Endodermal cell (in vitro differentiated cells): Measurements from ENCODE around the gene NCOA5. TPM values are rescaled to one million over a fixed set of nuclear protein-coding genes. Genes with fewer than 3 reads are reported as not detected.

ENCODE experiments used
- DNase-seq: peaks from one replicate; pipeline ENCODE4 v3.0.0-alpha.2; 2017
- H3K27ac ChIP-seq: 2 replicates; pipeline ENCODE4 v1.5.1; 2013; ENCODE audit warnings: mild to moderate bottlenecking, low read depth, low read length, moderate library complexity
- H3K27me3 ChIP-seq: 2 replicates; pipeline ENCODE4 v1.6.1; 2013; ENCODE audit warnings: mild to moderate bottlenecking, low read length, moderate library complexity; ENCODE audit not compliant: insufficient read depth, control insufficient read depth, poor library complexity, severe bottlenecking
- H3K36me3 ChIP-seq: 2 replicates; pipeline ENCODE4 v1.7.0; 2013; ENCODE audit warnings: mild to moderate bottlenecking, low read length, moderate library complexity; ENCODE audit not compliant: control insufficient read depth, insufficient read depth
- H3K4me1 ChIP-seq: one replicate; pipeline ENCODE4 v1.7.0; 2013; ENCODE audit warnings: low read length; ENCODE audit not compliant: control insufficient read depth, insufficient read depth
- H3K4me3 ChIP-seq: 2 replicates; pipeline ENCODE4 v1.5.1; 2013; ENCODE audit warnings: mild to moderate bottlenecking, low read length, moderate library complexity
- H3K9ac ChIP-seq: 2 replicates; pipeline ENCODE4 v1.6.1; 2013; ENCODE audit warnings: mild to moderate bottlenecking, low read length, moderate library complexity; ENCODE audit not compliant: poor library complexity, severe bottlenecking; ENCODE audit errors: extremely low read depth
- H3K9me3 ChIP-seq: 2 replicates; pipeline ENCODE4 v1.6.1; 2013; ENCODE audit warnings: mild to moderate bottlenecking, low read length, moderate library complexity; ENCODE audit not compliant: control insufficient read depth
- H3K27ac Mint-ChIP-seq: 2 replicates; pipeline ENCODE4 v1.8.0; 2020; ENCODE audit warnings: mixed read lengths
- H3K27me3 Mint-ChIP-seq: 2 replicates; pipeline ENCODE4 v1.8.0; 2021; ENCODE audit warnings: mild to moderate bottlenecking, mixed read lengths; ENCODE audit not compliant: insufficient read depth
- H3K36me3 Mint-ChIP-seq: 2 replicates; pipeline ENCODE4 v1.8.0; 2020; ENCODE audit warnings: low read depth, mixed read lengths
- H3K4me1 Mint-ChIP-seq: 2 replicates; pipeline ENCODE4 v1.8.0; 2020; ENCODE audit warnings: mixed read lengths
- H3K4me3 Mint-ChIP-seq: 2 replicates; pipeline ENCODE4 v1.8.0; 2020; ENCODE audit warnings: mild to moderate bottlenecking, moderate library complexity, mixed read lengths
- H3K9me3 Mint-ChIP-seq: 2 replicates; pipeline ENCODE4 v1.8.0; 2020; ENCODE audit warnings: mild to moderate bottlenecking, mixed read lengths
- WGBS, 2 experiments: methylation state at CpG; one replicate each; pipeline versions ENCODE4 v1.1.5 to v1.1.7; 2013; ENCODE audit warnings: missing lambda C conversion rate in 2 of 2, mixed read lengths in 1 of 2; ENCODE audit not compliant: insufficient coverage in 1 of 2, insufficient read length in 1 of 2; 5-methylcytosine and 5-hydroxymethylcytosine counted together
- total RNA-seq, 2 donors: library from RNA; stranded (reverse); fragmentation: NEBNext Ultra II Directional in 1 of 2; extraction: Animal tissue kit (Norgen Biotek cat#: 25700) in 1 of 2; gene quantifications; 2 replicates in 1 of 2; 3 replicates in 1 of 2; pipeline ENCODE4 v1.2.1, GENCODE V29; 2021
- TF ChIP-seq, protein P1 (sequence below): fragments of 200-600 bp; sonication (generic); conservative IDR thresholded peaks from 2 replicates; pipeline ENCODE4 v1.5.0; 2021; ENCODE audit warnings: antibody characterized with exemption, mild to moderate bottlenecking

NCOA5 gene
- total RNA-seq, 2 donors from 2014 or later, result 19.3 to 28.7 TPM

DNA sequence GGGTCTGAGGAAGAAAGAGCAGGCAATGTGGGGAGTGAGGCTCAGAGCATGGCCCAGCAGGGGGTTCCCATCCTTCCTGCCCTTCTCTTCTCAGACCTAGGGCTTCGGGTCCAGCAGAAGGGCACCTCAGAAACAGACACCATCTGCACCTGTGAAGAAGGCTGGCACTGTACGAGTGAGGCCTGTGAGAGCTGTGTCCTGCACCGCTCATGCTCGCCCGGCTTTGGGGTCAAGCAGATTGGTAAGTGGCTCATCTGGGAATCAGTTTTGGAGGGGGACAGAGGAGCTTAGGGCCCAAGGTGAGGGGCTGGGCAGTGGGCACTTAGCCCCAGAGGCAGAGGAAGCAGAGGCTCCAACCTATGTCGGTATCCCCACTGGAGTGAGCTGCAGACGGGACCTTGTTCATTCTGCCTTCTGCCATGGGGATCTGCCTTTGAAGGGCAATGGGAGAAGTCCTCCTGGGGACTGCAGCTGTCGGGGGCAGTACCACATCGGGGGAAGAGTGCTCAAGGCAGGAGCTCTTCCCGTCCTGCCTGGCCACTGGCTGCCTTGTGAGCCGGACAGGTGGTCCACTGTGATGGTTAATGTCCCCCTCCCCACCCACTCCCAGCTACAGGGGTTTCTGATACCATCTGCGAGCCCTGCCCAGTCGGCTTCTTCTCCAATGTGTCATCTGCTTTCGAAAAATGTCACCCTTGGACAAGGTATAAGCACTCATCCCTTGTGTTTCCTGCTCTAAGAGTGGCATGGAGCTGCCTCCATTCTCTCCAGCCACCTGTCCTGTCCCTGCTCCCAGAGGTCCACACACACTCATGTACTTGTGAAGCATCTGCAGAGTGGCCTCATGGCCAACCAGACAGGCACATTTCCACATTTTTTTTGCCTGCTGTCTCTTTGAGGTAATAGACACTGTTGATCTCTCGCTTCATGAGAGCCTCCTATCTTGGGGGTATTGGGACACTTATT is 33.0 kb upstream of the NCOA5 start:
- H3K27me3 Mint-ChIP-seq, result peaks cover 7% of the 10 kb centered on the region
- TF ChIP-seq, protein P1, sequence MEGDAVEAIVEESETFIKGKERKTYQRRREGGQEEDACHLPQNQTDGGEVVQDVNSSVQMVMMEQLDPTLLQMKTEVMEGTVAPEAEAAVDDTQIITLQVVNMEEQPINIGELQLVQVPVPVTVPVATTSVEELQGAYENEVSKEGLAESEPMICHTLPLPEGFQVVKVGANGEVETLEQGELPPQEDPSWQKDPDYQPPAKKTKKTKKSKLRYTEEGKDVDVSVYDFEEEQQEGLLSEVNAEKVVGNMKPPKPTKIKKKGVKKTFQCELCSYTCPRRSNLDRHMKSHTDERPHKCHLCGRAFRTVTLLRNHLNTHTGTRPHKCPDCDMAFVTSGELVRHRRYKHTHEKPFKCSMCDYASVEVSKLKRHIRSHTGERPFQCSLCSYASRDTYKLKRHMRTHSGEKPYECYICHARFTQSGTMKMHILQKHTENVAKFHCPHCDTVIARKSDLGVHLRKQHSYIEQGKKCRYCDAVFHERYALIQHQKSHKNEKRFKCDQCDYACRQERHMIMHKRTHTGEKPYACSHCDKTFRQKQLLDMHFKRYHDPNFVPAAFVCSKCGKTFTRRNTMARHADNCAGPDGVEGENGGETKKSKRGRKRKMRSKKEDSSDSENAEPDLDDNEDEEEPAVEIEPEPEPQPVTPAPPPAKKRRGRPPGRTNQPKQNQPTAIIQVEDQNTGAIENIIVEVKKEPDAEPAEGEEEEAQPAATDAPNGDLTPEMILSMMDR, result no peak
- DNase-seq, result peak; percentile 13
- H3K36me3 Mint-ChIP-seq, result peaks cover 4% of the 10 kb centered on the region
- no peak overlapping the region for H3K4me3 Mint-ChIP-seq
- 90 to 91% methylated on average over 7 to 15 of the region's 15 CpGs for WGBS, 2 experiments
- Histone ChIP-seq H3K27me3 (no peaks in the 10 kb centered on the region), H3K4me3 (no peak overlapping the region), H3K27ac (no peak overlapping the region), H3K36me3 (no peaks in the 10 kb centered on the region), H3K9me3 (no peaks in the 10 kb centered on the region), H3K9ac (no peak overlapping the region), H3K4me1 (no peaks in the 10 kb centered on the region)
- H3K9me3 Mint-ChIP-seq, result no peaks in the 10 kb centered on the region
- H3K27ac Mint-ChIP-seq, result no peak overlapping the region
- H3K4me1 Mint-ChIP-seq, result peaks cover 2% of the 10 kb centered on the region

DNA sequence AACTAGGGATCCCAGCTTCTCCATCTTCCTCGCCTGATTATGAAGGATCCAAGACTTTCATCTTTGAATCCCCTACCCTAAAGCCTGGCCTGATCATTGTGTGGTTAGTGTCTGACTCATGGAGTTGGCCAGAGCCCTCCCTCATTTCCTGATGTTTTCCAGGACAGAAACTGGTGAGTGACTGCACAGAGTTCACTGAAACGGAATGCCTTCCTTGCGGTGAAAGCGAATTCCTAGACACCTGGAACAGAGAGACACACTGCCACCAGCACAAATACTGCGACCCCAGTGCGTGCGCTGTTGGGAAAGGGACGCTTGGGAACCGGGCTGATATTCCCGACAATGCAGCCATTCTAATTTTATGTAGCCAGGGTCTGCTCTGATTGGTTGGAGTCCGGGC is 32.3 kb upstream of the NCOA5 start:
- Mint-ChIP-seq H3K27me3 (peaks cover 13% of the 10 kb centered on the region), H3K4me3 (no peak overlapping the region), H3K27ac (no peak overlapping the region), H3K4me1 (peaks cover 2% of the 10 kb centered on the region), H3K9me3 (no peaks in the 10 kb centered on the region), H3K36me3 (peaks cover 4% of the 10 kb centered on the region)
- Histone ChIP-seq H3K27ac (no peak overlapping the region), H3K4me3 (no peak overlapping the region), H3K9me3 (no peaks in the 10 kb centered on the region), H3K27me3 (no peaks in the 10 kb centered on the region), H3K9ac (no peak overlapping the region), H3K36me3 (no peaks in the 10 kb centered on the region), H3K4me1 (no peaks in the 10 kb centered on the region)
- TF ChIP-seq, protein P1, result no peak
- WGBS, 2 experiments, result 89 to 91% methylated on average over 8 to 11 of the region's 11 CpGs
- DNase-seq, result no peak

DNA sequence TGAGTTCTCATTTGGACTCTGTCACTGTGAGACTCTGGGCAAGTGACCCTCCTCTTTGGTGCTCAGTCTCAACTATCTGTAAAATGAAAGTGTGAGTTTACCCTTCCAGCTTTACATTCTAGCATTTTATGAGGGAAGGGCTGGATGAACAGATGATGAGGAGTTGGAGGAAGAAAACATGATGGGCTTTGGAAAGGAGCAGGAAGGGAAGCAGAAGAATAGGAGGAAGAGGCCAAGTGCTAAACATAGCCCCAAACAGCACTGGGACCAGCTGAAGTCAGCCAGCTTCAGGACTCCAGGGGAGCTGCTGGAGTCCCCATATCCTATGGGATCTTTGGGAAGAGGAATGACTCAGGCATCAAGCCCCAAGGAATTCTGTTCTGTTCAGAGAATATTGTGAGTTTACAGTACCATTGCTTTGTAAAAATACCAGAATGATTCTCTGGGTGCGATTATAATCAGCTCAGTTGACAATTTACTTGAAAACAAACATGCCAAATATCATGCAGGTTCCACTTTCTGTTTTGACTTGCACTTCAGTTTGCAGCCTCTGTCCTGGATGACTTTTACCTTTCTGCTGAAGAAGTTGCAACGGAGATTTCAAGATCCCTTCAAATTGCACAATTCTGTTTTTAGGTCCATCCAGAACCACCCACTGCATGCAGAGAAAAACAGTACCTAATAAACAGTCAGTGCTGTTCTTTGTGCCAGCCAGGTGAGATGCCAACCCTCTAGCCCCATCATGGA is 31.6 kb upstream of the NCOA5 start:
- no peak overlapping the region for H3K4me3 ChIP-seq
- H3K9ac ChIP-seq, result no peak overlapping the region
- no peaks in the 10 kb centered on the region for H3K4me1 ChIP-seq
- no peaks in the 10 kb centered on the region for H3K9me3 ChIP-seq
- 90 to 93% methylated on average over 2 of the region's 2 CpGs for WGBS, 2 experiments
- H3K36me3 ChIP-seq, result no peaks in the 10 kb centered on the region
- Mint-ChIP-seq H3K9me3 (no peaks in the 10 kb centered on the region), H3K4me1 (peaks cover 2% of the 10 kb centered on the region), H3K27ac (no peak overlapping the region), H3K27me3 (peaks cover 19% of the 10 kb centered on the region), H3K4me3 (no peak overlapping the region), H3K36me3 (peaks cover 4% of the 10 kb centered on the region)
- no peak for DNase-seq
- TF ChIP-seq, protein P1, result no peak
- no peak overlapping the region for H3K27ac ChIP-seq
- H3K27me3 ChIP-seq, result no peaks in the 10 kb centered on the region
